DND-41 (cell line): ENCODE measurements around the gene DRD5.

Experiments
- ATAC-seq: fragments of 200-7000 bp; cut with Tn5 transposase; 3 replicates; pipeline ENCODE4 v1.9.1; 2021; ENCODE audit warnings: low read depth; ENCODE audit not compliant: insufficient read depth
- DNase-seq: peaks from one replicate; pipeline ENCODE4 v3.0.0-alpha.2; 2020
- H2AFZ ChIP-seq: 2 replicates; pipeline ENCODE4 v1.6.0; 2012; ENCODE audit warnings: low read depth, low read length
- H3K27ac ChIP-seq: 2 replicates; pipeline ENCODE4 v1.5.1; 2012; ENCODE audit warnings: low read length, inconsistent platforms
- H3K27me3 ChIP-seq: fragments of 200-600 bp; sonication (generic); 2 replicates; pipeline ENCODE4 v1.6.0; 2012; ENCODE audit warnings: low read length, mild to moderate bottlenecking, inconsistent platforms; ENCODE audit not compliant: insufficient read depth, poor library complexity
- H3K36me3 ChIP-seq: 2 replicates; pipeline ENCODE4 v1.5.1; 2012; ENCODE audit warnings: low read length, inconsistent platforms; ENCODE audit not compliant: insufficient read depth
- H3K4me1 ChIP-seq: 2 replicates; pipeline ENCODE4 v1.5.1; 2012; ENCODE audit warnings: mild to moderate bottlenecking, low read length; ENCODE audit not compliant: insufficient read depth
- H3K4me2 ChIP-seq: 2 replicates; pipeline ENCODE4 v1.6.0; 2012; ENCODE audit warnings: mild to moderate bottlenecking, moderate library complexity, low read length, inconsistent platforms; ENCODE audit not compliant: insufficient read depth
- H3K4me3 ChIP-seq, 2 experiments: fragments of 200-600 bp in 1 of 2; shearing (Covaris generic) in 1 of 2; 2 replicates each; pipeline ENCODE4 v1.5.1; 2012 to 2016; ENCODE audit warnings: inconsistent platforms in 2 of 2, low read length in 2 of 2, mild to moderate bottlenecking in 2 of 2, low read depth in 1 of 2, moderate library complexity in 1 of 2
- H3K79me2 ChIP-seq: 2 replicates; pipeline ENCODE4 v1.6.0; 2012; ENCODE audit warnings: low read length, inconsistent platforms; ENCODE audit not compliant: insufficient read depth
- H3K9ac ChIP-seq: 2 replicates; pipeline ENCODE4 v1.6.0; 2012; ENCODE audit warnings: low read depth, mild to moderate bottlenecking, inconsistent platforms, low read length, moderate library complexity
- H3K9me3 ChIP-seq: 2 replicates; pipeline ENCODE4 v1.5.1; 2012; ENCODE audit warnings: low read length, moderate library complexity, mild to moderate bottlenecking, inconsistent platforms; ENCODE audit not compliant: insufficient read depth, severe bottlenecking
- H4K20me1 ChIP-seq: 2 replicates; pipeline ENCODE4 v1.6.0; 2012; ENCODE audit warnings: low read length; ENCODE audit not compliant: insufficient read depth
- CTCF ChIP-seq: IDR thresholded peaks from 2 replicates; pipeline ENCODE4 v1.5.1; 2012; ENCODE audit warnings: borderline replicate concordance, low read length, moderate library complexity, mild to moderate bottlenecking; ENCODE audit not compliant: poor library complexity, severe bottlenecking; ENCODE audit errors: extremely low read depth
- EZH2 ChIP-seq: IDR thresholded peaks from 3 replicates; pipeline ENCODE4 v1.6.1; 2012; ENCODE audit warnings: borderline replicate concordance, low read depth, mild to moderate bottlenecking, moderate library complexity, low read length, inconsistent platforms; ENCODE audit not compliant: severe bottlenecking

Gene DRD5

GRCh38 chr4:9812501-9813340, 31.3 kb downstream of the DRD5 start:
- Histone ChIP-seq H2AFZ (no peak overlapping the region), H3K36me3 (no peaks in the 10 kb centered on the region), H3K27ac (no peak overlapping the region), H3K4me2 (no peak overlapping the region), H4K20me1 (no peaks in the 10 kb centered on the region), H3K9ac (no peak overlapping the region), H3K27me3 (no peaks in the 10 kb centered on the region), H3K4me3 (no peak overlapping the region), H3K9me3 (no peaks in the 10 kb centered on the region), H3K4me1 (no peaks in the 10 kb centered on the region), H3K79me2 (no peaks in the 10 kb centered on the region)
- DNase-seq (no peak), ATAC-seq (no peak)
- no peak for TF ChIP-seq EZH2

GRCh38 chr4:9816285-9816684, 34.9 kb downstream of the DRD5 start:
- no peak for TF ChIP-seq EZH2
- TF ChIP-seq CTCF = no peak
- H3K4me3 ChIP-seq = no peak overlapping the region

GRCh38 chr4:9820343-9820742, 38.9 kb downstream of the DRD5 start:
- H3K9ac ChIP-seq = no peak overlapping the region
- TF ChIP-seq CTCF (no peak), EZH2 (no peak)
- H3K4me1 ChIP-seq = no peaks in the 10 kb centered on the region; the same call in 1 of the 2 replicates
- no peaks in the 10 kb centered on the region for H3K79me2 ChIP-seq
- H3K9me3 ChIP-seq = no peaks in the 10 kb centered on the region
- H2AFZ ChIP-seq = no peak overlapping the region
- H3K27ac ChIP-seq = no peak overlapping the region
- DNase-seq (no peak), ATAC-seq (no peak)
- H3K36me3 ChIP-seq = no peaks in the 10 kb centered on the region
- H3K4me2 ChIP-seq = no peak overlapping the region
- no peak overlapping the region for H3K4me3 ChIP-seq
- H3K27me3 ChIP-seq = no peaks in the 10 kb centered on the region
- H4K20me1 ChIP-seq = no peaks in the 10 kb centered on the region

More at GRCh38 chr4:9816285-9816684, 34.9 kb downstream of the DRD5 start:
- DNase-seq (no peak), ATAC-seq (no peak)
- Histone ChIP-seq H3K36me3 (no peaks in the 10 kb centered on the region), H2AFZ (no peak overlapping the region), H3K27ac (no peak overlapping the region), H3K79me2 (no peaks in the 10 kb centered on the region), H3K4me1 (no peaks in the 10 kb centered on the region), H3K9me3 (no peaks in the 10 kb centered on the region), H3K4me2 (no peak overlapping the region), H4K20me1 (no peaks in the 10 kb centered on the region), H3K9ac (no peak overlapping the region), H3K27me3 (no peaks in the 10 kb centered on the region)

- no peaks in the 10 kb centered on the region for H4K20me1 ChIP-seq
- no peaks in the 10 kb centered on the region for H3K27me3 ChIP-seq
- H3K36me3 ChIP-seq = no peaks in the 10 kb centered on the region
- H3K4me2 ChIP-seq = no peak overlapping the region
- no peak overlapping the region for H2AFZ ChIP-seq
- no peak overlapping the region for H3K4me3 ChIP-seq
- ATAC-seq (peak; percentile 88), DNase-seq (peak; percentile 27)
- no peaks in the 10 kb centered on the region for H3K79me2 ChIP-seq
- H3K27ac ChIP-seq = no peak overlapping the region
- no peaks in the 10 kb centered on the region for H3K9me3 ChIP-seq
- H3K9ac ChIP-seq = no peak overlapping the region
- no peak for TF ChIP-seq EZH2
- no peak for TF ChIP-seq CTCF
- H3K4me1 ChIP-seq = no peaks in the 10 kb centered on the region; the same call in 1 of the 2 replicates
Measured at GRCh38 chr4:9825049-9825448, 43.6 kb downstream of the DRD5 start.
